GM12865 (cell line): Measurements from ENCODE around the gene TMEM234.

ENCODE experiments used
- DNase-seq: peaks from one replicate; pipeline ENCODE4 v3.0.0; 2010; ENCODE audit warnings: low read depth
- H3K4me3 ChIP-seq: 2 replicates; pipeline ENCODE4 v1.5.1; 2011; ENCODE audit warnings: mild to moderate bottlenecking, low read depth, low read length, control low read depth
- TF ChIP-seq, protein P1 (sequence below): IDR thresholded peaks from 2 replicates; pipeline ENCODE4 v1.5.1; 2011; ENCODE audit warnings: low read length, control low read depth, low read depth, inconsistent platforms; ENCODE audit not compliant: insufficient read depth; ENCODE audit errors: missing control alignments

The TMEM234 gene

DNA sequence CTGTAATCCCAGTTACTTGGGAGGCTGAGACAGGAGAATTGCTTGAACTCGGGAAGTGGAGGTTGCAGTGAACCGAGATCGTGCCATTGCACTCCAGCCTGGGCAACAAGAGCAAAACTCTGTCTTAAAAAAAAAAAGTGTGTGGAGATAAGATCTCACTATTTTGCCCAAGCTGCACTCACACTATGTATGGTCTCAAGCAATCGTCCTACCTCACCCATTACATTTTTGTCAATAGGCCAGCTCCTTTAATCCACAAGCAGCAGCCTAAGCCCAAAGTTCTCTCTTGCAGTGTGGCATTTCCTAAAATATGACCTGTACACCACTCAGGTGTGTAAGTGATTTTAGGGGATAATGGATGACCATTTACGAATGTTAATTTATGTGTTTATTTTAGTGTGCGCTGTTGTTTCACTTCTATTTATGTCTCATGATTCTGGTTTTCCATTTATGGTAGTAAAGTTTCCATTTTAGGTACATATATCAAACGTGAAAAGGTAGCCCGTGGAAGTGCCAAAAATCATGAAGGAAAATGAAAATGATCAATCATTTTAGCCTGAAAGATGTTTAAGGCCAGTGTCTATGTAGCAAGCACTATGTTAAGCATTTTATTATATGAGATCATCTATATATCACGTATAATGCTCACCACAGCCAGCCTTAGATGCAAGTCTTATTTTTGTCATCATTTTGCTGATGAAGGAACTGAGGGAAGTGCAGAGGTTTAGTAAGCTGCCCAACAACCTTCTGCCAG, 34.5 kb upstream of the TMEM234 start:
- peak overlapping the region; percentile 30 for H3K4me3 ChIP-seq
- no peak for DNase-seq
- TF ChIP-seq, protein P1, sequence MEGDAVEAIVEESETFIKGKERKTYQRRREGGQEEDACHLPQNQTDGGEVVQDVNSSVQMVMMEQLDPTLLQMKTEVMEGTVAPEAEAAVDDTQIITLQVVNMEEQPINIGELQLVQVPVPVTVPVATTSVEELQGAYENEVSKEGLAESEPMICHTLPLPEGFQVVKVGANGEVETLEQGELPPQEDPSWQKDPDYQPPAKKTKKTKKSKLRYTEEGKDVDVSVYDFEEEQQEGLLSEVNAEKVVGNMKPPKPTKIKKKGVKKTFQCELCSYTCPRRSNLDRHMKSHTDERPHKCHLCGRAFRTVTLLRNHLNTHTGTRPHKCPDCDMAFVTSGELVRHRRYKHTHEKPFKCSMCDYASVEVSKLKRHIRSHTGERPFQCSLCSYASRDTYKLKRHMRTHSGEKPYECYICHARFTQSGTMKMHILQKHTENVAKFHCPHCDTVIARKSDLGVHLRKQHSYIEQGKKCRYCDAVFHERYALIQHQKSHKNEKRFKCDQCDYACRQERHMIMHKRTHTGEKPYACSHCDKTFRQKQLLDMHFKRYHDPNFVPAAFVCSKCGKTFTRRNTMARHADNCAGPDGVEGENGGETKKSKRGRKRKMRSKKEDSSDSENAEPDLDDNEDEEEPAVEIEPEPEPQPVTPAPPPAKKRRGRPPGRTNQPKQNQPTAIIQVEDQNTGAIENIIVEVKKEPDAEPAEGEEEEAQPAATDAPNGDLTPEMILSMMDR = no peak

- peak; percentile 54 for DNase-seq
- TF ChIP-seq, protein P1 = no peak
- peak overlapping the region; percentile 71 for H3K4me3 ChIP-seq
Observed at GRCh38 chr1:32255072-32256071, 33.2 kb upstream of the TMEM234 start.

GRCh38 chr1:32250893-32251716, 29.0 kb upstream of the TMEM234 start, which contains the start of gene LCK:
TSS of gene LCK (plus strand) at chr1:32251265. CDS start at chr1:32274330, 23,065 bp downstream.
- peak; percentile 85 for DNase-seq
- peak within 1 kb of the TSS; percentile 71 for H3K4me3 ChIP-seq
- TF ChIP-seq, protein P1 = no peak

- DNase-seq = peak; percentile 97
- TF ChIP-seq, protein P1 = no peak
- peak overlapping the region; percentile 71 for H3K4me3 ChIP-seq
Observed at GRCh38 chr1:32249831-32250525, 27.8 kb upstream of the TMEM234 start.

- peak; percentile 91 for DNase-seq
- TF ChIP-seq, protein P1 = peak; percentile 96
Observed at GRCh38 chr1:32247983-32248889, 26.1 kb upstream of the TMEM234 start.

More at GRCh38 chr1:32247983-32248889, 26.1 kb upstream of the TMEM234 start:
- H3K4me3 ChIP-seq = peak overlapping the region; percentile 17; the same call in 1 of the 2 replicates
